ENCODE results near the gene CNEP1R1.

DNA sequence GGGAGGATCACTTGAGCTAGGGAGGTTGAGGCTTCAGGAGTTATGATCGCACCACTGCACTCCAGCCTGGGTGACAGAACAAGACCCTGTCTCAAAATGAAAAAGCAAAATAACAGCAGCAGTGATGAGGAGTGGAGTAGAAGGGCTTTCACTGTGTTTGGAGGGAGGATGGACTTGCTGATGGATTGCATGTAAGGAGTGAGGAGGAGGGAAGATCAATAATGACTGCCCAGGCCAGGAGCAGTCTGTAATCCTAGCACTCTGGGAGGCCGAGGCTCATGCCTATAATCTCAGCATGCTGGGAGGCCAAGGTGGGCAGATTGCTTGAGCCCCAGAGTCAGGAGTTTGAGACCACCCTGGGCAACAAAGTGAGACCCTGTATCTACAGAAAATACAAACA is 14.8 kb upstream of the CNEP1R1 start:
- no peak for TF ChIP-seq POLR2AphosphoS5 (IDR thresholded peaks at IDR 0.05)
- TF ChIP-seq, protein P1, sequence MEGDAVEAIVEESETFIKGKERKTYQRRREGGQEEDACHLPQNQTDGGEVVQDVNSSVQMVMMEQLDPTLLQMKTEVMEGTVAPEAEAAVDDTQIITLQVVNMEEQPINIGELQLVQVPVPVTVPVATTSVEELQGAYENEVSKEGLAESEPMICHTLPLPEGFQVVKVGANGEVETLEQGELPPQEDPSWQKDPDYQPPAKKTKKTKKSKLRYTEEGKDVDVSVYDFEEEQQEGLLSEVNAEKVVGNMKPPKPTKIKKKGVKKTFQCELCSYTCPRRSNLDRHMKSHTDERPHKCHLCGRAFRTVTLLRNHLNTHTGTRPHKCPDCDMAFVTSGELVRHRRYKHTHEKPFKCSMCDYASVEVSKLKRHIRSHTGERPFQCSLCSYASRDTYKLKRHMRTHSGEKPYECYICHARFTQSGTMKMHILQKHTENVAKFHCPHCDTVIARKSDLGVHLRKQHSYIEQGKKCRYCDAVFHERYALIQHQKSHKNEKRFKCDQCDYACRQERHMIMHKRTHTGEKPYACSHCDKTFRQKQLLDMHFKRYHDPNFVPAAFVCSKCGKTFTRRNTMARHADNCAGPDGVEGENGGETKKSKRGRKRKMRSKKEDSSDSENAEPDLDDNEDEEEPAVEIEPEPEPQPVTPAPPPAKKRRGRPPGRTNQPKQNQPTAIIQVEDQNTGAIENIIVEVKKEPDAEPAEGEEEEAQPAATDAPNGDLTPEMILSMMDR (IDR thresholded peaks at IDR 0.05; ENCODE audit: poor library complexity, severe bottlenecking): no peak
- TF ChIP-seq TAF1 (IDR thresholded peaks at IDR 0.05; ENCODE audit: low read depth): no peak

All from neural cell (in vitro differentiated cells).